Psoas muscle (tissue), 8 donors: ENCODE results near the gene DNAH2. TPM values are rescaled to one million over a fixed set of nuclear protein-coding genes. Genes with fewer than 3 reads are reported as not detected.
A peak's percentile ranks its signal among the peaks of the same experiment; 100 is the strongest.

Experiments
- ATAC-seq, 4 donors: fragments of 200-7000 bp; cut with Tn5 transposase; one replicate each; pipeline ENCODE4 v1.9.1; 2020; ENCODE audit warnings: moderate library complexity in 3 of 4, mild to moderate bottlenecking in 2 of 4
- DNase-seq, 2 donors: peaks; one replicate each; pipeline ENCODE4 v3.0.0-alpha.2; 2020
- H3K27ac ChIP-seq: fragments of 200-600 bp; one replicate; pipeline ENCODE4 v1.8.0; 2022
- H3K27me3 ChIP-seq, 3 donors: fragments of 200-600 bp in 1 of 3; one replicate each; pipeline versions ENCODE4 v1.6.1 to v1.8.0; 2013 to 2022; ENCODE audit warnings: low read length in 2 of 3, mild to moderate bottlenecking in 2 of 3, moderate library complexity in 1 of 3; ENCODE audit not compliant: insufficient read depth in 3 of 3
- H3K36me3 ChIP-seq, 2 donors: fragments of 200-600 bp in 1 of 2; one replicate each; pipeline versions ENCODE4 v1.6.1 to v1.8.0; 2013 to 2022; ENCODE audit warnings: low read depth in 1 of 2, mild to moderate bottlenecking in 1 of 2, moderate library complexity in 1 of 2; ENCODE audit not compliant: insufficient read depth in 1 of 2
- H3K4me1 ChIP-seq: fragments of 200-600 bp; one replicate; pipeline ENCODE4 v1.8.0; 2022
- H3K4me3 ChIP-seq: fragments of 200-600 bp; one replicate; pipeline ENCODE4 v1.8.0; 2022; ENCODE audit warnings: mild to moderate bottlenecking
- H3K9me3 ChIP-seq: fragments of 200-600 bp; one replicate; pipeline ENCODE4 v1.8.0; 2022
- WGBS, 3 donors: extraction: QIAGEN DNeasy Blood & Tissue Kit; methylation state at CpG; one replicate each; pipeline versions ENCODE4 v1.1.6 to v1.1.7; 2013; 5-methylcytosine and 5-hydroxymethylcytosine counted together
- intact Hi-C, 2 donors: fragments of 100-400 bp; cut with DNase I; formaldehyde crosslinking; loops; one replicate each; pipeline versions ENCODE4 v1.11.0 to v1.14.2; 2022
- polyA plus RNA-seq, 3 donors: library from polyadenylated mRNA; stranded (reverse); fragments of 200-250 nt; gene quantifications; one replicate each; pipeline ENCODE4 v1.2.3, GENCODE V29; 2013
- total RNA-seq, 4 donors: library from RNA; stranded (reverse); fragmentation: NEBNext Ultra II Directional in 2 of 4; extraction: Animal tissue kit (Norgen Biotek cat#: 25700) in 2 of 4; gene quantifications; one replicate each; pipeline versions ENCODE4 v1.2.1 to v1.2.4, GENCODE V29; 2021 to 2023
- TF ChIP-seq, protein P1 (sequence below): fragments of 200-600 bp; IDR thresholded peaks from one replicate; pipeline ENCODE4 v1.8.0; 2022; ENCODE audit warnings: antibody characterized with exemption
- donor health status: healthy with polysubstance abuse.
- donor health status: DM: no; HTN: no; CAD: no; lungs with moderate emphysema.
- donor health status: Bipolar disorder and iron deficiency.
- donor health status: healthy.
- donor health status: DM: yes; HTN: yes; CAD: no.
- donor health status: DM: no; HTN: no; CAD: no.
- donor health status: DM: no; HTN: no; CAD: no.
- donor health status: DM: yes; HTN: yes; CAD: no.

Gene DNAH2
- total and polyA plus RNA-seq, 7 donors: 0.01 to 0.10 (median 0.06) TPM

DNA sequence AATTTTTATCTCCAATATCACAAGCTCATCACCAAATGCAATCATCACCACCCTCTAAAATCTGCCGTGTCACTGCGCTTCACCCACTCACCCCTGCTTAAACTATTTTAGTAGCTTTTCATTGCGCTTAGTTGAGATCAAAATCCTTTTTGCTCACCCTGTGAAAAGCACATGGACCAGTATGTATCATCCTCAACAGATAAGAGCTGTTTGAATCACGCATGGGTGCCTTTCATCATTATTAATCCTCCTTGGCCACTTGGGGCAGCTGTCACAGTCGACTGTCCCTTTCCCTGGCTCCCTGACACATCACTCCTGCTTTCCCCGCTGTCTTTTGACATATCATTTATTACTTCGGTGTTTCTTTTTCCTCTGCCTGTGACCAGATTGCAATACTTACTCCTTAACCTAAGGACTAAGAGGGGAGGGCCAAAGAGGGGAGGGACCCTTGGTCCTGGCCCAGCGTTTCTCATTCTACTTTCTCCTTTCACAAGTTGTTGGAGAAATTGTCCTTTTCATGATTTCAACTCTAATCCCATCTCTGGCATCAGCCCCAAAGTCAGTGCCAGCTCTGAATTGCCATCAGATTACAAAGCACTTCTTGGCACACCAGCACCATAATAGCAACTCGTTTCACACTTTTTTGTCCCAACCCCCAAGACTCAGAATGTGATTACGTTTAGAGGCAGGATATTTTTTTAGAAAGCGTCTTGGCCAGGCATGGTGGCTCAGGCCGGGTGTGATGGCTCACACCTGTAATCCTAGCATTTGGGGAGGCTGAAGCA is 107.9 kb downstream of the DNAH2 start:
- no peaks in the 10 kb centered on the region for H3K4me1 ChIP-seq
- TF ChIP-seq, protein P1, sequence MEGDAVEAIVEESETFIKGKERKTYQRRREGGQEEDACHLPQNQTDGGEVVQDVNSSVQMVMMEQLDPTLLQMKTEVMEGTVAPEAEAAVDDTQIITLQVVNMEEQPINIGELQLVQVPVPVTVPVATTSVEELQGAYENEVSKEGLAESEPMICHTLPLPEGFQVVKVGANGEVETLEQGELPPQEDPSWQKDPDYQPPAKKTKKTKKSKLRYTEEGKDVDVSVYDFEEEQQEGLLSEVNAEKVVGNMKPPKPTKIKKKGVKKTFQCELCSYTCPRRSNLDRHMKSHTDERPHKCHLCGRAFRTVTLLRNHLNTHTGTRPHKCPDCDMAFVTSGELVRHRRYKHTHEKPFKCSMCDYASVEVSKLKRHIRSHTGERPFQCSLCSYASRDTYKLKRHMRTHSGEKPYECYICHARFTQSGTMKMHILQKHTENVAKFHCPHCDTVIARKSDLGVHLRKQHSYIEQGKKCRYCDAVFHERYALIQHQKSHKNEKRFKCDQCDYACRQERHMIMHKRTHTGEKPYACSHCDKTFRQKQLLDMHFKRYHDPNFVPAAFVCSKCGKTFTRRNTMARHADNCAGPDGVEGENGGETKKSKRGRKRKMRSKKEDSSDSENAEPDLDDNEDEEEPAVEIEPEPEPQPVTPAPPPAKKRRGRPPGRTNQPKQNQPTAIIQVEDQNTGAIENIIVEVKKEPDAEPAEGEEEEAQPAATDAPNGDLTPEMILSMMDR: peak; percentile 30
- DNase-seq (no peak), ATAC-seq (peak; percentile 54 to 81 (median 66))
- H3K27ac ChIP-seq: no peak overlapping the region
- 17 to 27% (median 24%) methylated on average over 12 of the region's 12 CpGs for WGBS, 3 donors
- H3K27me3 ChIP-seq: no peaks in the 10 kb centered on the region
- no peak overlapping the region for H3K4me3 ChIP-seq
- H3K36me3 ChIP-seq: no peaks in the 10 kb centered on the region
- intact Hi-C loops: loop anchor here in 1 of 2 donors (2.0 kb wide), 1 partner anchor 161 kb away; no protein-coding TSS in a partner anchor
- no peaks in the 10 kb centered on the region for H3K9me3 ChIP-seq

DNA sequence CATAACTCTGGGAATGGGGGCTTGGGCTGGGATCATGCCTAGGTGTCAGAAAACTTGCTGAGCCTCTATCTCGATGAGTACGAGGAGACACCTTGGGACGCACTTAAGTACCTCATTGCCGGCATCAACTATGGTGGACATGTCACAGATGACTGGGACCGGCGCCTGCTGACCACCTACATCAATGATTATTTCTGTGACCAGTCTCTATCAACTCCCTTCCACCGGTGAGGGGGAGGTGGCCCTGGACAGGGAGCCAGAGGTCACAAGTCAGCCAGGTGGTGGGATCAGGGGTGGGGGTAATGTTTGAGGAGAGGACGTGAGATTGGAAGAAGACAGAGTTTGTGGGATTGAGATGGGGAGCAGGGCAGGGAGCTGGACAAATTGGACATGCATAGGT is 113.1 kb downstream of the DNAH2 start:
- TF ChIP-seq, protein P1: no peak
- WGBS, 3 donors: 88 to 91% (median 90%) methylated on average over 8 of the region's 8 CpGs
- Histone ChIP-seq H3K4me1 (peaks cover 4% of the 10 kb centered on the region), H3K27ac (no peak overlapping the region), H3K36me3 (no peaks in the 10 kb centered on the region), H3K4me3 (no peak overlapping the region), H3K27me3 (no peaks in the 10 kb centered on the region), H3K9me3 (no peaks in the 10 kb centered on the region)
- ATAC-seq (no peak), DNase-seq (no peak)
- intact Hi-C loops: no loop called here

DNA sequence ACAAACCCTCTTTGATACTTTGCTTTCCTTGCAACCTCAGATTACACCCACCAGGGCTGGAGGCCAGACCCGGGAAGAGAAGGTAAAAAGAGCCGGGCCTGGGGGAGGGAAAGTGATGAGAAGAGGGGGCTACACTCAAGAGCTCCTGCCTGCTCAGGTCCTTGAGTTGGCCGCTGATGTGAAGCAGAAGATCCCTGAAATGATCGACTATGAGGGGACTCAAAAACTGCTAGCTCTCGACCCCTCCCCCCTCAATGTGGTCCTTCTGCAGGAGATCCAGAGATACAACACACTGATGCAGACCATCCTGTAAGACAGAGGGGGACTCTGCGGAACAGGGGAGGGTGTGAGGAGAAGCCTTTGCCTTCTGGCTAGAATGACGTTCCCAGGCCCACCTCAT is 113.7 kb downstream of the DNAH2 start:
- intact Hi-C loops: no loop called here
- WGBS, 3 donors: 73 to 81% (median 78%) methylated on average over 7 of the region's 7 CpGs
- Histone ChIP-seq H3K27me3 (no peaks in the 10 kb centered on the region), H3K4me3 (no peak overlapping the region), H3K9me3 (no peaks in the 10 kb centered on the region), H3K27ac (no peak overlapping the region), H3K36me3 (no peaks in the 10 kb centered on the region), H3K4me1 (peaks cover 4% of the 10 kb centered on the region)
- ATAC-seq: no peak
- DNase-seq: no peak
- TF ChIP-seq, protein P1: no peak

DNA sequence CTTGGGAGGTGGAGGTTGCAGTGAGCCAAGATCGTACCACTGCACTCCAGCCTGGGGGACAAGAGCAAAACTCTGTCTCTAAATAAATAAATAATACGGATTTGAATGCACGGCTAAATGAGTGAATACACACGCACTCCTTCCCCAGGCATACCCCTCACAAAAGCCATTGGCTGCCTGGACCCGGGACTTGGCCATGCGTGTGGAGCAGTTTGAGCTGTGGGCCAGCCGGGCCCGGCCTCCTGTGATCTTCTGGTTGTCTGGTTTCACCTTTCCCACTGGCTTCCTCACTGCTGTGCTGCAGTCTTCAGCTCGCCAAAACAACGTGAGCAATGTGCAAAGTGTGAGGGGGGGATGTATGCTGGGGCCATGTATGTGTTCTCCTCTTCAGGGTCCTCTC is 114.9 kb downstream of the DNAH2 start:
- 84 to 93% (median 86%) methylated on average over 10 of the region's 10 CpGs for WGBS, 3 donors
- no peaks in the 10 kb centered on the region for H3K27me3 ChIP-seq
- DNase-seq (no peak), ATAC-seq (no peak)
- peaks cover 7% of the 10 kb centered on the region for H3K4me1 ChIP-seq
- H3K36me3 ChIP-seq: no peaks in the 10 kb centered on the region
- intact Hi-C loops: no loop called here
- H3K9me3 ChIP-seq: no peaks in the 10 kb centered on the region
- TF ChIP-seq, protein P1: no peak
- H3K27ac ChIP-seq: no peak overlapping the region
- H3K4me3 ChIP-seq: no peak overlapping the region
